Measurements from ENCODE around the gene CDH8. TPM values are rescaled to one million over a fixed set of nuclear protein-coding genes. Genes with fewer than 3 reads are reported as not detected.

CDH8 gene
- polyA plus RNA-seq, 1 of the 3 experiments (the other 2 are of a cell fraction), result 0.05 TPM

- Histone ChIP-seq H2AFZ (ENCODE audit: low read depth) (no peak overlapping the region), H4K20me1 (ENCODE audit: insufficient read depth) (no peaks in the 10 kb centered on the region), H3F3A (replicated peaks; ENCODE audit: insufficient read depth) (no peaks in the 10 kb centered on the region), H3K36me3 (replicated peaks in 1 of 2; ENCODE audit: control insufficient read depth in 1 of 2, insufficient read depth in 2 of 2, low read length in 1 of 2) (no peaks in the 10 kb centered on the region), H3K27ac (ENCODE audit: low read depth in 2 of 2, low read length in 1 of 2) (no peak overlapping the region), H3K4me1 (ENCODE audit: control insufficient read depth in 1 of 2, insufficient read depth in 2 of 2, low read depth in 1 of 2, low read length in 1 of 2) (peaks cover 0 to 4% of the 10 kb centered on the region in 2 experiments; a peak in 1 of 4 replicates), H3K4me3 (ENCODE audit: low read depth in 2 of 2, low read length in 1 of 2) (no peak overlapping the region), H3K9ac (no peak overlapping the region), H3K4me2 (no peak overlapping the region), H3K27me3 (ENCODE audit: insufficient read depth) (no peaks in the 10 kb centered on the region), H3K9me2 (no peaks in the 10 kb centered on the region), H3K9me3 (no peaks in the 10 kb centered on the region), H3K79me2 (ENCODE audit: insufficient read depth) (no peaks in the 10 kb centered on the region)
- TF ChIP-seq EZH2phosphoT487 (IDR thresholded peaks at IDR 0.05; ENCODE audit: borderline replicate concordance, low read depth), result no peak
- TF ChIP-seq TCF12 (IDR thresholded peaks at IDR 0.05), result no peak
- TF ChIP-seq FOXM1 (IDR thresholded peaks at IDR 0.05; ENCODE audit: low read depth), result no peak
- TF ChIP-seq CHD2 (IDR thresholded peaks at IDR 0.05; ENCODE audit: low read length, partially characterized antibody), result no peak
- TF ChIP-seq ZBTB33 (IDR thresholded peaks at IDR 0.05; ENCODE audit: borderline replicate concordance, low read depth), result no peak
- no peak for TF ChIP-seq ELF1 (IDR thresholded peaks at IDR 0.05)
- no peak for TF ChIP-seq TEAD4 (IDR thresholded peaks at IDR 0.05; ENCODE audit: borderline replicate concordance, insufficient read depth)
- no peak for TF ChIP-seq EP300 (IDR thresholded peaks at IDR 0.05; ENCODE audit: borderline replicate concordance in 1 of 2, low read depth in 1 of 2, low read length in 1 of 2)
- TF ChIP-seq MXI1 (IDR thresholded peaks at IDR 0.05; ENCODE audit: low read depth, low read length), result no peak
- no peak for TF ChIP-seq NFIC (IDR thresholded peaks at IDR 0.05; ENCODE audit: borderline replicate concordance)
- no peak for TF ChIP-seq GATA2 (CRISPR knock-in tag; IDR thresholded peaks at IDR 0.05)
- TF ChIP-seq SMC3 (IDR thresholded peaks at IDR 0.05; ENCODE audit: low read depth, low read length), result no peak
- TF ChIP-seq, protein P1, sequence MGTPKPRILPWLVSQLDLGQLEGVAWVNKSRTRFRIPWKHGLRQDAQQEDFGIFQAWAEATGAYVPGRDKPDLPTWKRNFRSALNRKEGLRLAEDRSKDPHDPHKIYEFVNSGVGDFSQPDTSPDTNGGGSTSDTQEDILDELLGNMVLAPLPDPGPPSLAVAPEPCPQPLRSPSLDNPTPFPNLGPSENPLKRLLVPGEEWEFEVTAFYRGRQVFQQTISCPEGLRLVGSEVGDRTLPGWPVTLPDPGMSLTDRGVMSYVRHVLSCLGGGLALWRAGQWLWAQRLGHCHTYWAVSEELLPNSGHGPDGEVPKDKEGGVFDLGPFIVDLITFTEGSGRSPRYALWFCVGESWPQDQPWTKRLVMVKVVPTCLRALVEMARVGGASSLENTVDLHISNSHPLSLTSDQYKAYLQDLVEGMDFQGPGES (IDR thresholded peaks at IDR 0.05; ENCODE audit: low read depth, low read length), result no peak
- no peak for TF ChIP-seq FOSL2 (IDR thresholded peaks at IDR 0.05; ENCODE audit: borderline replicate concordance, low read depth)
- CTCF ChIA-PET, result no interaction called here
- POLR2A ChIA-PET, result no interaction called here
- WGBS (ENCODE audit: low lambda C conversion rate), result 34% methylated on average over 2 of the region's 2 CpGs
- no peak for DNase-seq
Measured at GRCh38 chr16:61842666-61843065, 193.6 kb downstream of the CDH8 start.

DNA sequence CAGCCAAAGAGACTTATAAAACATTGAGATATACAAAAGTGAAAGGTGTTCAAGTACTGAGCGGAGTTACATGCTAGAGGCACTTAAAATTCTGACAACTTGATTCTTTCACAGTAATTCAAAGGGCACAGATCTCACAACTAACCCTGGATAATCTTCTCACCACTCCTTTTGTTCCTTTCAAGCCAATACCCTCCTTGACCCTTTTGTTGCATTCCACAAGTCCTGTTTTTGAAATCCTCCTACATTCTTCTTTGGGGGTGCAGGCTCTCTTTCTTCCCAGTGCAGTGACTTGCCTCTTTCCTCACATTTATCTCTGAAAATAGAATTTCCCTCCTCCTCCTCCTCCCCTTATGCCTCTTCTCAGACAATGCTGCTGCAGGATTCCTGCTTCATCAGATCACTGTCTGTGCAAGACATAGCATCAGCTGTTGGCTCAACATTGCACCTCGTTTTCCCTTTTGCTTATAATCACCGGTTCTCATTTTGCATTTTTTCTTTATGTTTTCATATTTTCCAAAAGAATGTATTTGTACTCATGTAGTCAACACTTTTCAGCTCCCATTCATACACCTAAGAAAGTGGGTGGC, 199.3 kb downstream of the CDH8 start:
- Histone ChIP-seq H4K20me1 (ENCODE audit: insufficient read depth) (no peaks in the 10 kb centered on the region), H3K36me3 (replicated peaks in 1 of 2; ENCODE audit: control insufficient read depth in 1 of 2, insufficient read depth in 2 of 2, low read length in 1 of 2) (no peaks in the 10 kb centered on the region), H2AFZ (ENCODE audit: low read depth) (no peak overlapping the region), H3K27ac (ENCODE audit: low read depth in 2 of 2, low read length in 1 of 2) (no peak overlapping the region), H3F3A (replicated peaks; ENCODE audit: insufficient read depth) (no peaks in the 10 kb centered on the region), H3K27me3 (ENCODE audit: insufficient read depth) (no peaks in the 10 kb centered on the region), H3K79me2 (ENCODE audit: insufficient read depth) (no peaks in the 10 kb centered on the region), H3K4me1 (ENCODE audit: control insufficient read depth in 1 of 2, insufficient read depth in 2 of 2, low read depth in 1 of 2, low read length in 1 of 2) (peaks cover 0 to 8% of the 10 kb centered on the region in 2 experiments; a peak in 1 of 4 replicates), H3K9me2 (no peaks in the 10 kb centered on the region), H3K4me2 (no peak overlapping the region), H3K4me3 (ENCODE audit: low read depth in 2 of 2, low read length in 1 of 2) (no peak overlapping the region), H3K9me3 (no peaks in the 10 kb centered on the region), H3K9ac (no peak overlapping the region)
- no peak for TF ChIP-seq TEAD4 (IDR thresholded peaks at IDR 0.05; ENCODE audit: borderline replicate concordance, insufficient read depth)
- no peak for TF ChIP-seq NRF1 (IDR thresholded peaks at IDR 0.05; ENCODE audit: low read depth, low read length)
- TF ChIP-seq POLR2AphosphoS5 (IDR thresholded peaks at IDR 0.05; ENCODE audit: low read depth, low read length), result no peak
- no peak for TF ChIP-seq EZH2phosphoT487 (IDR thresholded peaks at IDR 0.05; ENCODE audit: borderline replicate concordance, low read depth)
- TF ChIP-seq GABPA (IDR thresholded peaks at IDR 0.05; ENCODE audit: low read depth), result no peak
- TF ChIP-seq RAD21 (IDR thresholded peaks at IDR 0.05; ENCODE audit: low read length), result no peak
- TF ChIP-seq, protein P2, sequence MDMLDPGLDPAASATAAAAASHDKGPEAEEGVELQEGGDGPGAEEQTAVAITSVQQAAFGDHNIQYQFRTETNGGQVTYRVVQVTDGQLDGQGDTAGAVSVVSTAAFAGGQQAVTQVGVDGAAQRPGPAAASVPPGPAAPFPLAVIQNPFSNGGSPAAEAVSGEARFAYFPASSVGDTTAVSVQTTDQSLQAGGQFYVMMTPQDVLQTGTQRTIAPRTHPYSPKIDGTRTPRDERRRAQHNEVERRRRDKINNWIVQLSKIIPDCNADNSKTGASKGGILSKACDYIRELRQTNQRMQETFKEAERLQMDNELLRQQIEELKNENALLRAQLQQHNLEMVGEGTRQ (IDR thresholded peaks at IDR 0.05; ENCODE audit: borderline replicate concordance, low read depth, low read length), result no peak
- no peak for TF ChIP-seq RXRA (IDR thresholded peaks at IDR 0.05; ENCODE audit: borderline replicate concordance, low read depth)
- POLR2A ChIA-PET, result no interaction called here
- WGBS (ENCODE audit: low lambda C conversion rate), result 23% methylated on average over 3 of the region's 3 CpGs
- CTCF ChIA-PET, result no interaction called here
- no peak for DNase-seq

Measured in SK-N-SH (cell line).